Suprapubic skin (tissue), 4 donors: ENCODE data around the gene PRSS48. TPM values are rescaled to one million over a fixed set of nuclear protein-coding genes. Genes with fewer than 3 reads are reported as not detected.

ENCODE experiments used
- DNase-seq, 2 donors: peaks; one replicate each; pipeline ENCODE4 v3.0.0-alpha.2; 2019; ENCODE audit warnings: low spot score in 2 of 2
- H3K27ac ChIP-seq: fragments of 200-600 bp; sonication (generic); one replicate; pipeline ENCODE4 v1.5.1; 2019
- H3K27me3 ChIP-seq: fragments of 200-600 bp; sonication (generic); one replicate; pipeline ENCODE4 v1.5.1; 2019
- H3K36me3 ChIP-seq: fragments of 200-600 bp; sonication (generic); one replicate; pipeline ENCODE4 v1.5.1; 2019
- H3K4me1 ChIP-seq: fragments of 200-600 bp; sonication (generic); one replicate; pipeline ENCODE4 v1.5.1; 2019
- H3K4me3 ChIP-seq: fragments of 200-600 bp; sonication (generic); one replicate; pipeline ENCODE4 v1.5.1; 2019; ENCODE audit warnings: mild to moderate bottlenecking
- H3K9me3 ChIP-seq: fragments of 200-600 bp; sonication (generic); one replicate; pipeline ENCODE4 v1.5.1; 2019
- CTCF ChIP-seq, 2 donors: fragments of 200-600 bp in 1 of 2; fragments of 450-650 bp in 1 of 2; sonication (generic) in 1 of 2; IDR thresholded peaks; one replicate each; pipeline ENCODE4 v1.5.1; 2016 to 2019; ENCODE audit warnings: antibody characterized with exemption in 2 of 2, mild to moderate bottlenecking in 1 of 2, moderate library complexity in 1 of 2
- EP300 ChIP-seq: sonication (generic); formaldehyde crosslinking; IDR thresholded peaks from one replicate; pipeline ENCODE4 v1.6.1; 2017; ENCODE audit warnings: antibody characterized with exemption
- POLR2A ChIP-seq, 2 donors: fragments of 450-650 bp; IDR thresholded peaks; one replicate each; pipeline ENCODE4 v1.6.1; 2017; ENCODE audit warnings: antibody characterized with exemption in 2 of 2, mild to moderate bottlenecking in 2 of 2, moderate library complexity in 2 of 2
- POLR2AphosphoS5 ChIP-seq, 3 donors: sonication (generic); formaldehyde crosslinking; IDR thresholded peaks; one replicate each; pipeline ENCODE4 v1.6.1; 2017; ENCODE audit warnings: antibody characterized with exemption in 3 of 3
- whole genome bisulfite sequencing: methylation state at CpG from one replicate; pipeline ENCODE4 v1.1.5; 2018; 5-methylcytosine and 5-hydroxymethylcytosine counted together
- total RNA-seq, 4 donors: library from RNA; depleted of rRNA; stranded (reverse); fragments of >200 nt; gene quantifications; one replicate each; pipeline ENCODE4 v1.1.0, GENCODE V29; 2016

PRSS48 gene
- not detected for total RNA-seq

GRCh38 chr4:151276787-151277562 lies at the start of gene PRSS48:
Gene PRSS48 (plus strand): TSS chr4:151277161. CDS start chr4:151277173, 12 bp downstream.
- peak in 1 of 2 donors; percentile 66 for DNase-seq
- TF ChIP-seq POLR2A (IDR thresholded peaks at IDR 0.05) (no peak), CTCF (IDR thresholded peaks at IDR 0.05) (peak; percentile 31 to 57), EP300 (no peak)
- 66% methylated on average over 7 of the region's 7 CpGs for WGBS

GRCh38 chr4:151227172-151227571 lies 49.8 kb upstream of the PRSS48 start:
- no peak for DNase-seq
- WGBS = 42% methylated on average over 1 of the region's 1 CpG
- no peaks in the 10 kb centered on the region for H3K36me3 ChIP-seq
- peaks cover 23% of the 10 kb centered on the region for H3K4me1 ChIP-seq
- peak overlapping the region; percentile 80 for H3K27ac ChIP-seq
- H3K4me3 ChIP-seq = peak overlapping the region; percentile 49
- TF ChIP-seq EP300 (no peak), POLR2A (IDR thresholded peaks at IDR 0.05) (peak in 1 of 2 donors; percentile 4), POLR2AphosphoS5 (IDR thresholded peaks at IDR 0.05) (no peak)
- no peaks in the 10 kb centered on the region for H3K27me3 ChIP-seq
- no peaks in the 10 kb centered on the region for H3K9me3 ChIP-seq

More at GRCh38 chr4:151276787-151277562, at the start of gene PRSS48:
- Histone ChIP-seq H3K4me3 (no peak within 1 kb of the TSS), H3K9me3 (no peaks in the 10 kb centered on the region), H3K27ac (no peak within 1 kb of the TSS), H3K4me1 (peaks cover 5% of the 10 kb centered on the region), H3K36me3 (no peaks in the 10 kb centered on the region), H3K27me3 (no peaks in the 10 kb centered on the region)

GRCh38 chr4:151227731-151228130 lies 49.2 kb upstream of the PRSS48 start:
- no peaks in the 10 kb centered on the region for H3K27me3 ChIP-seq
- H3K9me3 ChIP-seq = no peaks in the 10 kb centered on the region
- H3K4me1 ChIP-seq = peaks cover 23% of the 10 kb centered on the region
- H3K4me3 ChIP-seq = peak overlapping the region; percentile 49
- no peaks in the 10 kb centered on the region for H3K36me3 ChIP-seq
- 8% methylated on average over 3 of the region's 3 CpGs for WGBS
- DNase-seq = peak; percentile 78 to 83
- peak overlapping the region; percentile 80 for H3K27ac ChIP-seq
- no peak for TF ChIP-seq CTCF (IDR thresholded peaks at IDR 0.05)
- peak in 1 of 3 donors; percentile 47 for TF ChIP-seq POLR2AphosphoS5 (IDR thresholded peaks at IDR 0.05)
- peak in 1 of 2 donors; percentile 3 for TF ChIP-seq POLR2A (IDR thresholded peaks at IDR 0.05)
- TF ChIP-seq EP300 = no peak

GRCh38 chr4:151228189-151229119 lies 48.5 kb upstream of the PRSS48 start:
- TF ChIP-seq CTCF (IDR thresholded peaks at IDR 0.05) = no peak
- DNase-seq = no peak
- H3K4me3 ChIP-seq = peak overlapping the region; percentile 49
- H3K27ac ChIP-seq = peak overlapping the region; percentile 80
- H3K9me3 ChIP-seq = no peaks in the 10 kb centered on the region
- H3K4me1 ChIP-seq = peaks cover 23% of the 10 kb centered on the region
- no peaks in the 10 kb centered on the region for H3K27me3 ChIP-seq
- H3K36me3 ChIP-seq = no peaks in the 10 kb centered on the region
- 72% methylated on average over 6 of the region's 6 CpGs for WGBS

GRCh38 chr4:151231915-151232595 lies 44.9 kb upstream of the PRSS48 start:
- no peaks in the 10 kb centered on the region for H3K27me3 ChIP-seq
- peaks cover 13% of the 10 kb centered on the region for H3K4me1 ChIP-seq
- H3K4me3 ChIP-seq = no peak overlapping the region
- H3K27ac ChIP-seq = no peak overlapping the region
- no peaks in the 10 kb centered on the region for H3K36me3 ChIP-seq
- WGBS = 90% methylated on average over 7 of the region's 7 CpGs
- H3K9me3 ChIP-seq = no peaks in the 10 kb centered on the region
- no peak for TF ChIP-seq POLR2A (IDR thresholded peaks at IDR 0.05)
- TF ChIP-seq CTCF (IDR thresholded peaks at IDR 0.05) = no peak
- no peak for TF ChIP-seq POLR2AphosphoS5 (IDR thresholded peaks at IDR 0.05)
- no peak for DNase-seq
